Neural progenitor cell (in vitro differentiated cells): ENCODE results near the gene TNRC6C.
"Not testable (repeated sequence)": the region's sequence is repeated elsewhere in the genome, so short reads cannot be mapped to it uniquely, and the experiment has no call there.

Source experiments
- EZH2phosphoT487 ChIP-seq: fragments of 200-600 bp; sonication (generic); IDR thresholded peaks from 2 replicates; pipeline ENCODE4 v1.6.1; 2017; ENCODE audit warnings: antibody characterized with exemption
- TF ChIP-seq, protein P1 (sequence below): fragments of 200-600 bp; sonication (generic); IDR thresholded peaks from 2 replicates; pipeline ENCODE4 v1.5.1; 2017; ENCODE audit warnings: antibody characterized with exemption, mild to moderate bottlenecking

- TF ChIP-seq, protein P1, sequence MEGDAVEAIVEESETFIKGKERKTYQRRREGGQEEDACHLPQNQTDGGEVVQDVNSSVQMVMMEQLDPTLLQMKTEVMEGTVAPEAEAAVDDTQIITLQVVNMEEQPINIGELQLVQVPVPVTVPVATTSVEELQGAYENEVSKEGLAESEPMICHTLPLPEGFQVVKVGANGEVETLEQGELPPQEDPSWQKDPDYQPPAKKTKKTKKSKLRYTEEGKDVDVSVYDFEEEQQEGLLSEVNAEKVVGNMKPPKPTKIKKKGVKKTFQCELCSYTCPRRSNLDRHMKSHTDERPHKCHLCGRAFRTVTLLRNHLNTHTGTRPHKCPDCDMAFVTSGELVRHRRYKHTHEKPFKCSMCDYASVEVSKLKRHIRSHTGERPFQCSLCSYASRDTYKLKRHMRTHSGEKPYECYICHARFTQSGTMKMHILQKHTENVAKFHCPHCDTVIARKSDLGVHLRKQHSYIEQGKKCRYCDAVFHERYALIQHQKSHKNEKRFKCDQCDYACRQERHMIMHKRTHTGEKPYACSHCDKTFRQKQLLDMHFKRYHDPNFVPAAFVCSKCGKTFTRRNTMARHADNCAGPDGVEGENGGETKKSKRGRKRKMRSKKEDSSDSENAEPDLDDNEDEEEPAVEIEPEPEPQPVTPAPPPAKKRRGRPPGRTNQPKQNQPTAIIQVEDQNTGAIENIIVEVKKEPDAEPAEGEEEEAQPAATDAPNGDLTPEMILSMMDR: not testable (repeated sequence)
- not testable (repeated sequence) for TF ChIP-seq EZH2phosphoT487
Measured at GRCh38 chr17:77982430-77982829, 23.9 kb downstream of the TNRC6C start.
